Measurements from ENCODE around the gene CDK14. TPM values are rescaled to one million over a fixed set of nuclear protein-coding genes. Genes with fewer than 3 reads are reported as not detected.

CDK14 gene
- total RNA-seq, 6 donors from 2014 or later: 21.7 to 53.4 (median 37.1) TPM

- Histone ChIP-seq H3K36me3 (no peaks in the 10 kb centered on the region), H3K9me3 (no peaks in the 10 kb centered on the region), H3K4me1 (no peaks in the 10 kb centered on the region), H3K4me3 (no peak overlapping the region), H3K27me3 (no peaks in the 10 kb centered on the region), H3K27ac (no peak overlapping the region)
- 94 to 96% methylated on average over 2 of the region's 2 CpGs for whole genome bisulfite sequencing, 2 donors
- TF ChIP-seq POLR2AphosphoS5 (IDR thresholded peaks at IDR 0.05): no peak
- no peak for TF ChIP-seq EP300 (IDR thresholded peaks at IDR 0.05)
- TF ChIP-seq, protein P1, sequence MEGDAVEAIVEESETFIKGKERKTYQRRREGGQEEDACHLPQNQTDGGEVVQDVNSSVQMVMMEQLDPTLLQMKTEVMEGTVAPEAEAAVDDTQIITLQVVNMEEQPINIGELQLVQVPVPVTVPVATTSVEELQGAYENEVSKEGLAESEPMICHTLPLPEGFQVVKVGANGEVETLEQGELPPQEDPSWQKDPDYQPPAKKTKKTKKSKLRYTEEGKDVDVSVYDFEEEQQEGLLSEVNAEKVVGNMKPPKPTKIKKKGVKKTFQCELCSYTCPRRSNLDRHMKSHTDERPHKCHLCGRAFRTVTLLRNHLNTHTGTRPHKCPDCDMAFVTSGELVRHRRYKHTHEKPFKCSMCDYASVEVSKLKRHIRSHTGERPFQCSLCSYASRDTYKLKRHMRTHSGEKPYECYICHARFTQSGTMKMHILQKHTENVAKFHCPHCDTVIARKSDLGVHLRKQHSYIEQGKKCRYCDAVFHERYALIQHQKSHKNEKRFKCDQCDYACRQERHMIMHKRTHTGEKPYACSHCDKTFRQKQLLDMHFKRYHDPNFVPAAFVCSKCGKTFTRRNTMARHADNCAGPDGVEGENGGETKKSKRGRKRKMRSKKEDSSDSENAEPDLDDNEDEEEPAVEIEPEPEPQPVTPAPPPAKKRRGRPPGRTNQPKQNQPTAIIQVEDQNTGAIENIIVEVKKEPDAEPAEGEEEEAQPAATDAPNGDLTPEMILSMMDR (IDR thresholded peaks at IDR 0.05): no peak
- TF ChIP-seq POLR2A (IDR thresholded peaks at IDR 0.05): no peak
- DNase-seq: no peak
- ATAC-seq (ENCODE audit: low FRiP score in 2 of 2): no peak
Measured at GRCh38 chr7:90876701-90877100, 280.6 kb downstream of the CDK14 start.

DNA sequence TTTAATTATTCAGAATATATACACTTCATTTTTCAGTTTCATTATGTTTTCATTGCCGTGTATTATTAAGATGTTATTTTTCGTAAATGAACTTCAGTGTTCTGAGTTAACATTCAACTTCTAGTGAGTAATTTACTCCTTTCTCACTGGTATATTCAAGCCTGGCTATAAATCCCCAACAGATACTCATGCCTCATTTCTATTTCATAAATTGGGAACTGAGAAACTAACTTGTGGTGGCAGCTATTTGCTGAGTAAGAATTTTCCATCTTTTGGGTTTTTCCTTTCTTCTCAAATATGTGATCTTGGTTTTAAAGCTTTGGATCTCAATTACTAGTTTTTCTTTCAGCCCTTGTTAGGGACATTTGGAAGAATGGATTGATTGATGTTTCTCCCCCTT, 281.1 kb downstream of the CDK14 start:
- Histone ChIP-seq H3K9me3 (no peaks in the 10 kb centered on the region), H3K36me3 (no peaks in the 10 kb centered on the region), H3K4me1 (no peaks in the 10 kb centered on the region), H3K27me3 (no peaks in the 10 kb centered on the region), H3K27ac (no peak overlapping the region), H3K4me3 (no peak overlapping the region)
- ATAC-seq (ENCODE audit: low FRiP score in 2 of 2): no peak
- TF ChIP-seq POLR2AphosphoS5 (IDR thresholded peaks at IDR 0.05) (no peak), EP300 (IDR thresholded peaks at IDR 0.05) (no peak), POLR2A (IDR thresholded peaks at IDR 0.05) (no peak)
- TF ChIP-seq, protein P1 (IDR thresholded peaks at IDR 0.05): no peak
- DNase-seq: no peak
- 46 to 47% methylated on average over 2 of the region's 2 CpGs for WGBS, 2 donors

GRCh38 chr7:90879924-90880323, 283.8 kb downstream of the CDK14 start:
- ATAC-seq (ENCODE audit: low FRiP score in 2 of 2) (no peak), DNase-seq (no peak)
- TF ChIP-seq POLR2A (IDR thresholded peaks at IDR 0.05) (no peak), POLR2AphosphoS5 (IDR thresholded peaks at IDR 0.05) (no peak), EP300 (IDR thresholded peaks at IDR 0.05) (no peak)
- TF ChIP-seq, protein P1 (IDR thresholded peaks at IDR 0.05): no peak
- Histone ChIP-seq H3K4me3 (no peak overlapping the region), H3K27me3 (no peaks in the 10 kb centered on the region), H3K9me3 (no peaks in the 10 kb centered on the region), H3K27ac (no peak overlapping the region), H3K4me1 (no peaks in the 10 kb centered on the region), H3K36me3 (no peaks in the 10 kb centered on the region)
- 69 to 94% methylated on average over 2 to 3 of the region's 3 CpGs for WGBS, 2 donors

GRCh38 chr7:90886416-90886815, 290.3 kb downstream of the CDK14 start:
- Histone ChIP-seq H3K9me3 (no peaks in the 10 kb centered on the region), H3K4me1 (no peaks in the 10 kb centered on the region), H3K36me3 (no peaks in the 10 kb centered on the region), H3K27me3 (no peaks in the 10 kb centered on the region), H3K27ac (no peak overlapping the region), H3K4me3 (no peak overlapping the region)
- ATAC-seq (ENCODE audit: low FRiP score in 2 of 2) (no peak), DNase-seq (no peak)
- TF ChIP-seq, protein P1 (IDR thresholded peaks at IDR 0.05): no peak
- TF ChIP-seq POLR2A (IDR thresholded peaks at IDR 0.05) (no peak), POLR2AphosphoS5 (IDR thresholded peaks at IDR 0.05) (no peak), EP300 (IDR thresholded peaks at IDR 0.05) (no peak)
- WGBS, 2 donors: 90 to 92% methylated on average over 2 of the region's 2 CpGs

DNA sequence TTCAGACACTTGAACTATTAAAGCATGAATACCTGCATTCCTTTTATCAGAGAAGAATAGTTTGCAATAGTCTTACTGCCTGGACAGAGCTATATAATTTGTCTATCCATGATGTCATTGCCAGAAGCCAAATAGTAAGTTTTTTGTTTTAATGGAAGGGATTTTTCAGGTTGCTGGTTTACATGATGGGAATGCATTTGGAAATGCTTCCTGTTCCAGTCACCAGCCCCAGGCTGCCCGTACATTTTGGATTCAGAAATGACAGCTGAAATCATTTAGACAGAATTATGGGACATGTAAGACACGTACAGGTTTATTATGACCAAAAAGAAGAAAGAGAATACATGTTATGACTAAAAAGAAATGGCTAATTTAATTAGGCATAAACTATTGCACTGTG, 293.1 kb downstream of the CDK14 start:
- H3K27ac ChIP-seq: no peak overlapping the region
- no peaks in the 10 kb centered on the region for H3K9me3 ChIP-seq
- no peaks in the 10 kb centered on the region for H3K4me1 ChIP-seq
- no peaks in the 10 kb centered on the region for H3K36me3 ChIP-seq
- H3K27me3 ChIP-seq: no peaks in the 10 kb centered on the region
- TF ChIP-seq EP300 (IDR thresholded peaks at IDR 0.05) (no peak), POLR2A (IDR thresholded peaks at IDR 0.05) (no peak)
- no peak for ATAC-seq (ENCODE audit: low FRiP score in 2 of 2)
- H3K4me3 ChIP-seq: no peak overlapping the region
- 58 to 62% methylated on average over 2 of the region's 2 CpGs for WGBS, 2 donors
- DNase-seq: no peak

Measured in upper lobe of left lung (tissue), 6 donors.